A549 (cell line): ENCODE results near the gene ARL4A. TPM values are rescaled to one million over a fixed set of nuclear protein-coding genes. Genes with fewer than 3 reads are reported as not detected.
"Not testable (repeated sequence)": the region's sequence is repeated elsewhere in the genome, so short reads cannot be mapped to it uniquely, and the experiment has no call there.

Experiments
- ATAC-seq, 2 experiments: fragments of 200-7000 bp in 1 of 2; fragments of >200 bp in 1 of 2; cut with Nextera tagmentation in 1 of 2; cut with Tn5 transposase in 1 of 2; 3 replicates each; pipeline versions ENCODE4 v1.8.0 to v1.9.1; 2018 to 2020; ENCODE audit warnings: mild to moderate bottlenecking in 1 of 2, moderate library complexity in 1 of 2
- CTCF ChIA-PET: fragments of 300-600 bp; sonication (Branson Sonifier 250); formaldehyde crosslinking; extraction: SDS; loops from one replicate; lab custom pipeline; 2021; ENCODE audit warnings: antibody characterized with exemption, inconsistent platforms; lab: Yijun Ruan, JAX
- POLR2A ChIA-PET: fragments of 350-600 bp; formaldehyde crosslinking; extraction: SDS; loops from one replicate; lab custom pipeline; 2021; ENCODE audit warnings: antibody characterized with exemption, inconsistent platforms; lab: Yijun Ruan, JAX
- DNase-seq, 2 experiments: peaks; one replicate each; pipeline versions ENCODE4 v3.0.0 to v3.0.0-alpha.2; 2011 to 2016; ENCODE audit warnings: low read depth in 1 of 2, low spot score in 1 of 2
- FAIRE-seq: peaks from 2 replicates; lab custom pipeline; 2011; peaks lifted over from hg19 to GRCh38; lab: Jason Lieb, UNC
- H3K27ac ChIP-seq, 2 experiments: fragments of >200 bp; sonication (Bioruptor Twin); formaldehyde crosslinking; 3 replicates each; pipeline ENCODE4 v1.5.1; 2016 to 2017
- H3K4me1 ChIP-seq: fragments of >200 bp; sonication (Bioruptor Twin); formaldehyde crosslinking; 3 replicates; pipeline ENCODE4 v1.6.1; 2016
- H3K4me2 ChIP-seq: fragments of >200 bp; sonication (Bioruptor Twin); formaldehyde crosslinking; 3 replicates; pipeline ENCODE4 v1.6.1; 2016
- H3K4me3 ChIP-seq: fragments of >200 bp; sonication (Bioruptor Twin); formaldehyde crosslinking; 3 replicates; pipeline ENCODE4 v1.5.1; 2016
- H3K9me3 ChIP-seq: fragments of >200 bp; sonication (Bioruptor Twin); formaldehyde crosslinking; 3 replicates; pipeline ENCODE4 v1.6.1; 2016
- CEBPB ChIP-seq, 2 experiments: fragments of >200 bp in 1 of 2; sonication (Bioruptor Twin) in 1 of 2; formaldehyde crosslinking in 1 of 2; IDR thresholded peaks; 2 replicates each; pipeline ENCODE4 v1.6.1; 2012 to 2016
- ESRRA ChIP-seq: fragments of 150-350 bp; IDR thresholded peaks from 2 replicates; pipeline ENCODE4 v1.6.1; 2014; ENCODE audit warnings: mild to moderate bottlenecking, low read length, borderline replicate concordance
- FOSB ChIP-seq: fragments of 250-450 bp; sonication (Bioruptor Pico); IDR thresholded peaks from 2 replicates; pipeline ENCODE4 v1.5.0; 2020; ENCODE audit warnings: mild to moderate bottlenecking, moderate library complexity
- FOSL2 ChIP-seq, 2 experiments: fragments of 450-650 bp in 1 of 2; fragments of >200 bp in 1 of 2; sonication (Bioruptor Twin) in 1 of 2; formaldehyde crosslinking; IDR thresholded peaks; 2 replicates each; pipeline versions ENCODE4 v1.5.0 to v1.6.1; 2016 to 2020; ENCODE audit warnings: mild to moderate bottlenecking in 1 of 2, moderate library complexity in 1 of 2
- FOXS1 ChIP-seq: fragments of 250-450 bp; sonication (Bioruptor Pico); IDR thresholded peaks from 2 replicates; pipeline ENCODE4 v1.5.0; 2020; ENCODE audit warnings: mild to moderate bottlenecking, moderate library complexity
- HDAC2 ChIP-seq: fragments of 200-600 bp; sonication (generic); IDR thresholded peaks from 2 replicates; pipeline ENCODE4 v1.6.1; 2016
- HOXA7 ChIP-seq: fragments of 250-450 bp; sonication (Bioruptor Pico); IDR thresholded peaks from 2 replicates; pipeline ENCODE4 v1.5.0; 2020; ENCODE audit warnings: mild to moderate bottlenecking, moderate library complexity
- JUN ChIP-seq, 2 experiments: fragments of >200 bp; sonication (Bioruptor Twin); formaldehyde crosslinking; IDR thresholded peaks; 2 replicates in 1 of 2; 3 replicates in 1 of 2; pipeline ENCODE4 v1.6.1; 2016 to 2017
- JUNB ChIP-seq: fragments of >200 bp; sonication (Bioruptor Twin); formaldehyde crosslinking; IDR thresholded peaks from 2 replicates; pipeline ENCODE4 v1.6.1; 2016
- MAFK ChIP-seq: fragments of 450-650 bp; IDR thresholded peaks from 2 replicates; pipeline ENCODE4 v1.6.1; 2014; ENCODE audit not compliant: partially characterized antibody
- PHF8 ChIP-seq: fragments of 200-600 bp; sonication (generic); IDR thresholded peaks from 2 replicates; pipeline ENCODE4 v1.6.1; 2016; ENCODE audit warnings: low read depth, mild to moderate bottlenecking, antibody characterized with exemption, moderate library complexity, borderline replicate concordance
- RAD21 ChIP-seq, 2 experiments: fragments of >200 bp in 1 of 2; sonication (Bioruptor Twin) in 1 of 2; formaldehyde crosslinking in 1 of 2; IDR thresholded peaks in 1 of 2; conservative IDR thresholded peaks in 1 of 2; 2 replicates in 1 of 2; 3 replicates in 1 of 2; pipeline ENCODE4 v1.6.1; 2012 to 2018; ENCODE audit warnings: inconsistent platforms in 1 of 2
- SMC3 ChIP-seq: fragments of >200 bp; sonication (Bioruptor Twin); formaldehyde crosslinking; IDR thresholded peaks from 3 replicates; pipeline ENCODE4 v1.6.1; 2018; ENCODE audit warnings: inconsistent platforms
- SREBF2 ChIP-seq: fragments of 450-650 bp; IDR thresholded peaks from 2 replicates; pipeline ENCODE4 v1.6.1; 2014; ENCODE audit warnings: mild to moderate bottlenecking, moderate library complexity
- TP53 ChIP-seq: fragments of 250-450 bp; sonication (Bioruptor Pico); IDR thresholded peaks from 2 replicates; pipeline ENCODE4 v1.5.0; 2021; ENCODE audit warnings: mild to moderate bottlenecking, moderate library complexity
- ZFP36 ChIP-seq: fragments of 450-650 bp; IDR thresholded peaks from 2 replicates; pipeline ENCODE4 v1.6.1; 2014; ENCODE audit warnings: borderline replicate concordance; ENCODE audit not compliant: partially characterized antibody
- ZSCAN20 ChIP-seq: fragments of 250-450 bp; sonication (Bioruptor Pico); IDR thresholded peaks from 2 replicates; pipeline ENCODE4 v1.8.0; 2022; ENCODE audit warnings: mild to moderate bottlenecking, moderate library complexity
- WGBS: methylation state at CpG from one replicate; pipeline ENCODE4 v1.1.6; 2017; ENCODE audit errors: missing lambda C conversion rate; 5-methylcytosine and 5-hydroxymethylcytosine counted together
- polyA plus RNA-seq, 4 experiments: library from polyadenylated mRNA; depleted of rRNA in 3 of 4; stranded (reverse); fragments of >200 nt; fragmentation: RNase III in 1 of 4; extraction: RNeasy Plus Mini Kit Qiagen cat#74134 plus additional on column Dnase treatment in 1 of 4; gene quantifications; 2 replicates in 3 of 4; 3 replicates in 1 of 4; pipeline ENCODE4 v1.2.3, GENCODE V29; 2011 to 2017
- TF ChIP-seq, protein P1 (sequence below): fragments of 450-650 bp; IDR thresholded peaks from 2 replicates; pipeline ENCODE4 v1.6.1; 2014; ENCODE audit warnings: antibody characterized with exemption
- TF ChIP-seq, protein P2 (sequence below): fragments of >200 bp; sonication (Bioruptor Twin); formaldehyde crosslinking; IDR thresholded peaks from 2 replicates; pipeline ENCODE4 v1.6.1; 2016
- TF ChIP-seq, protein P3 (sequence below): IDR thresholded peaks from 2 replicates; pipeline ENCODE4 v1.6.1; 2012; ENCODE audit warnings: low read depth, borderline replicate concordance

The ARL4A gene
- polyA plus RNA-seq, 2 of the 4 experiments (the other 2 are of a cell fraction) = 51.9 to 76.1 TPM

DNA sequence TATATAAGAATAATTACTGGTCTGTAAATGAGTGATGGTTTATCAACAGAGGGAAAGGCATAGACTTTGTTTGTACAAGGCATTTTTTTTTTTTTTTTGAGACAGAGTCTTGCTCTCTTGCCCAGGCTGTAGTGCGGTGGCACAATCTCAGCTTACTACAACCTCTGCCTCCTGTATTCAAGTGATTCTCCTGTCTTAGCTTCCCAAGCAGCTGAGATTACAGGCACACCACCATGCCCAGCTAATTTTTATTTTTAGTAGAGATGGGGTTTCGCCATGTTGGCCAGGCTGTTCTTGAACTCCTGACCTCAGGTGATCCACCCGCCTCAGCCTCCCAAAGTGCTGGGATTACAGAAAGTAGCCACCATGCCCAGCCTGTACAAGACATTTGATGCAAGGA, 4.0 kb downstream of the ARL4A start:
- ATAC-seq, H3K9me3 ChIP-seq, H3K4me2 ChIP-seq, DNase-seq, H3K4me3 ChIP-seq, FAIRE-seq, H3K27ac ChIP-seq: not testable (repeated sequence)
- 88% methylated on average over 3 of the region's 3 CpGs for WGBS
- ChIA-PET POLR2A (interaction anchor here (1.7 kb wide), 1 partner anchor 24 kb away, joined by 7 read pairs; no protein-coding TSS in a partner anchor), CTCF (interaction anchor here (1.3 to 1.5 kb wide), 3 partner anchors 9 to 572 kb away, joined by 3 read pairs; no protein-coding TSS in a partner anchor)
- peaks cover 57% of the 10 kb centered on the region for H3K4me1 ChIP-seq

DNA sequence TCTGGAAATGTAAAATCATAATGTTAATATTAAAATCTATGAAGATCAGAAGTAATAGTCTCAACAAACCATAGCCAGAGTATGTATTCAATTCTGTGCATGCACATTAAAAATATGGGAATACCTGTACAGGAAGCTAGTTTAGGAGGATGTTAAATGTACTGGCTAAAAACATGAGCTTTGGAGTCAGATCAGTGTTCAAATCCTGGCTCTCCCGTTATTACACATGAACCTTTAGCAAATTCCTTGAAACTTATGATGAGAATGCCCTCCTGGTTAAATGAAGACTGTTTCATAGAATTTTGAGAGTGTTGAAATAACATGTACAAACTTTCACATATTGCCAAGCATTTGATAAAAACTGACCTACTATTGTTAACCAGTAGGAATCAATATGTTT, 4.6 kb downstream of the ARL4A start:
- TF ChIP-seq SMC3 = no peak
- no peak for TF ChIP-seq RAD21 (conservative IDR thresholded peaks at IDR 0.05 in 1 of 2, IDR thresholded peaks at IDR 0.05 in 1 of 2)
- TF ChIP-seq ESRRA = no peak
- TF ChIP-seq, protein P1, sequence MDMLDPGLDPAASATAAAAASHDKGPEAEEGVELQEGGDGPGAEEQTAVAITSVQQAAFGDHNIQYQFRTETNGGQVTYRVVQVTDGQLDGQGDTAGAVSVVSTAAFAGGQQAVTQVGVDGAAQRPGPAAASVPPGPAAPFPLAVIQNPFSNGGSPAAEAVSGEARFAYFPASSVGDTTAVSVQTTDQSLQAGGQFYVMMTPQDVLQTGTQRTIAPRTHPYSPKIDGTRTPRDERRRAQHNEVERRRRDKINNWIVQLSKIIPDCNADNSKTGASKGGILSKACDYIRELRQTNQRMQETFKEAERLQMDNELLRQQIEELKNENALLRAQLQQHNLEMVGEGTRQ = no peak
- no peak for TF ChIP-seq MAFK
- TF ChIP-seq PHF8 = no peak
- TF ChIP-seq SREBF2 = no peak
- TF ChIP-seq, protein P2, sequence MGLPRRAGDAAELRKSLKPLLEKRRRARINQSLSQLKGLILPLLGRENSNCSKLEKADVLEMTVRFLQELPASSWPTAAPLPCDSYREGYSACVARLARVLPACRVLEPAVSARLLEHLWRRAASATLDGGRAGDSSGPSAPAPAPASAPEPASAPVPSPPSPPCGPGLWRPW = no peak
- TF ChIP-seq ZFP36 = no peak
- no peak for TF ChIP-seq JUN (IDR thresholded peaks at IDR 0.05)
- TF ChIP-seq FOXS1 (CRISPR knock-in tag) = no peak
- TF ChIP-seq ZSCAN20 (CRISPR knock-in tag) = no peak
- no peak for TF ChIP-seq JUNB
- TF ChIP-seq FOSL2 (IDR thresholded peaks at IDR 0.05) = no peak
- no peak for TF ChIP-seq FOSL2 (CRISPR knock-in tag; IDR thresholded peaks at IDR 0.05)
- TF ChIP-seq TP53 (CRISPR knock-in tag) = no peak
- no peak for TF ChIP-seq HDAC2
- TF ChIP-seq CEBPB (IDR thresholded peaks at IDR 0.05) = no peak
- ChIA-PET POLR2A (no interaction called here), CTCF (interaction anchor here (1.1 to 1.5 kb wide), 2 partner anchors 10 to 571 kb away, joined by 3 to 4 read pairs; no protein-coding TSS in a partner anchor)
- WGBS = 89% methylated on average over 1 of the region's 1 CpG
- no peak for DNase-seq
- H3K9me3 ChIP-seq = no peaks in the 10 kb centered on the region
- no peak for FAIRE-seq
- no peak for ATAC-seq
- peaks cover 63% of the 10 kb centered on the region for H3K4me1 ChIP-seq
- H3K4me2 ChIP-seq = no peak overlapping the region
- no peak overlapping the region for H3K4me3 ChIP-seq
- no peak overlapping the region for H3K27ac ChIP-seq

DNA sequence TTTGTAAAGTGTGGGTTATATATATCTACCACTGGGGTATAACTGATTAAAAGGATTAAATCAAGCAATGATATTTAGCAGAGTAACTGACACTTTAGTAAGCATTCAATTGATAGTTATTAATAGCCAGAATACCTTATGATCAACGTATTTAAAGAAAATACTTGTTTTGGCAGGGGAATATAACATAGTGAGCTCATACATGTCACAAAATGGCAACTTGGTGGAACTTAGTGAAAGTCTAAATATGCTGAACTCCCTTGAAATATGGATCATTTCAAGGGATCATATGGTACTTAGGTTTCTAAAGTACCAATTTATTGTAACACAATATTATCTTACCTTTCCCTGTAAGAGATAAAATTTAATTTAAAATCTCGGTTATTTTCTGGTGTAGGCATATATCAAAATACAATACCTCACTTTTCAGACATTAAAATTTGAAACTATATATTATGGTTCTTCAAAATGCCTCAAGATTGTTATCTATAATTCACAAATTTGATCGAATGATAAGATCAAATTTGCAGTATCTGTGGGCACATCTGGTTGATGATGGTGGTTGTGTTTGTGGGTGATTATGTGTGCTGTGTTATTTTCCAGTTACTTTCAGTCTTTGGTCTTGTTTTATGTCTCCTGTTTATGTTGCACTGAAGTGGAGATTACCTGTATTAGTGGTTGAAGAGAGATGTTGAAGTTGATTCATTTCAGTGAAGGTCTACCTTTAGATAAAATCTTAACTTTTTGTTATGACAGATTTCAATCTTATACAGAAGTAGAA, 5.2 kb downstream of the ARL4A start:
- peaks cover 63% of the 10 kb centered on the region for H3K4me1 ChIP-seq
- DNase-seq (no peak), FAIRE-seq (no peak), ATAC-seq (no peak)
- TF ChIP-seq, protein P3, sequence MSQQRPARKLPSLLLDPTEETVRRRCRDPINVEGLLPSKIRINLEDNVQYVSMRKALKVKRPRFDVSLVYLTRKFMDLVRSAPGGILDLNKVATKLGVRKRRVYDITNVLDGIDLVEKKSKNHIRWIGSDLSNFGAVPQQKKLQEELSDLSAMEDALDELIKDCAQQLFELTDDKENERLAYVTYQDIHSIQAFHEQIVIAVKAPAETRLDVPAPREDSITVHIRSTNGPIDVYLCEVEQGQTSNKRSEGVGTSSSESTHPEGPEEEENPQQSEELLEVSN = no peak
- TF ChIP-seq FOSB (0 out of 2 replicates have a peak, but pooled peaks have one; percentile 8), HOXA7 (CRISPR knock-in tag) (peak; percentile 38; the same call in 1 of the 2 replicates)
- no peak overlapping the region for H3K4me2 ChIP-seq
- no peak overlapping the region for H3K27ac ChIP-seq
- no peaks in the 10 kb centered on the region for H3K9me3 ChIP-seq
- H3K4me3 ChIP-seq = no peak overlapping the region
- WGBS = 34% methylated on average over 3 of the region's 3 CpGs
- CTCF ChIA-PET = interaction anchor here (1.1 to 1.5 kb wide), 2 partner anchors 9 to 571 kb away, joined by 3 to 4 read pairs; no protein-coding TSS in a partner anchor
- POLR2A ChIA-PET = no interaction called here
